H1 (cell line): ENCODE measurements around the gene IRF2BP1. TPM values are rescaled to one million over a fixed set of nuclear protein-coding genes. Genes with fewer than 3 reads are reported as not detected.

Experiments used
- HDAC6 ChIP-seq: IDR thresholded peaks from one replicate; pipeline ENCODE4 v1.7.1; 2012; ENCODE audit warnings: low read depth, mild to moderate bottlenecking, inconsistent platforms, low read length, moderate library complexity
- SAP30 ChIP-seq: fragments of 300-600 bp; sonication (generic); IDR thresholded peaks from 2 replicates; pipeline ENCODE4 v1.7.1; 2012; ENCODE audit warnings: low read length, moderate library complexity, mild to moderate bottlenecking, inconsistent platforms; ENCODE audit not compliant: insufficient read depth, insufficient replicate concordance
- polyA plus RNA-seq, 7 experiments: library from polyadenylated mRNA; depleted of rRNA in 3 of 7; stranded (reverse) in 5 of 7; unstranded in 2 of 7; fragments of >200 nt in 5 of 7; fragments of 200-250 nt in 2 of 7; gene quantifications; 1 replicate in 5 of 7; 2 replicates in 1 of 7; 4 replicates in 1 of 7; pipeline versions ENCODE4 v1.2.1 to v1.2.3, GENCODE V29; 2011 to 2013; ENCODE audit warnings: missing spikeins in 2 of 7, mixed read lengths in 2 of 7
- total RNA-seq: library from RNA; stranded (reverse); fragmentation: NEBNext Ultra II Directional; extraction: Animal tissue kit (Norgen Biotek cat#: 25700); gene quantifications from 2 replicates; pipeline ENCODE4 v1.2.1, GENCODE V29; 2021

The IRF2BP1 gene
- total and polyA plus RNA-seq, 2 of the 8 experiments (the other 6 are each of a cell fraction or from before 2014, with no cell fraction given), result 12.1 to 24.4 TPM

GRCh38 chr19:45922281-45922680 lies 36.3 kb upstream of the IRF2BP1 start (continued):
- no peak for TF ChIP-seq HDAC6
- no peak for TF ChIP-seq SAP30
- TF ChIP-seq, all 59 proteins: peak for 6
